Fibroblast of lung (primary cell): ENCODE results near the gene ASPN. TPM values are rescaled to one million over a fixed set of nuclear protein-coding genes. Genes with fewer than 3 reads are reported as not detected.

Source experiments
- DNase-seq, 2 donors: peaks; one replicate each; pipeline versions ENCODE4 v3.0.0 to v3.0.0-alpha.2; 2010; ENCODE audit warnings: low read depth in 2 of 2
- H2AFZ ChIP-seq: 2 replicates; pipeline ENCODE4 v1.5.1; 2012; ENCODE audit warnings: low read length, control low read depth, inconsistent platforms
- H3K27ac ChIP-seq: 2 replicates; pipeline ENCODE4 v1.5.1; 2011; ENCODE audit warnings: low read length, control low read depth; ENCODE audit not compliant: insufficient read depth
- H3K27me3 ChIP-seq: 2 replicates; pipeline ENCODE4 v1.5.1; 2011; ENCODE audit warnings: mild to moderate bottlenecking, low read length; ENCODE audit not compliant: control insufficient read depth, insufficient read depth
- H3K36me3 ChIP-seq: 2 replicates; pipeline ENCODE4 v1.5.1; 2011; ENCODE audit warnings: low read length; ENCODE audit not compliant: control insufficient read depth, insufficient read depth
- H3K4me1 ChIP-seq: 2 replicates; pipeline ENCODE4 v1.5.1; 2011; ENCODE audit warnings: low read length; ENCODE audit not compliant: control insufficient read depth, insufficient read depth; ENCODE audit errors: extremely low read depth
- H3K4me2 ChIP-seq: 2 replicates; pipeline ENCODE4 v1.5.1; 2011; ENCODE audit warnings: low read length, control low read depth; ENCODE audit not compliant: insufficient read depth; ENCODE audit errors: extremely low read depth
- H3K4me3 ChIP-seq, 4 experiments: fragments of 200-600 bp in 1 of 4; sonication (generic) in 1 of 4; replicated peaks in 1 of 4; 2 replicates each; pipeline ENCODE4 v1.5.1; 2011 to 2016; ENCODE audit warnings: low read length in 4 of 4, low read depth in 3 of 4, mild to moderate bottlenecking in 3 of 4, control low read depth in 2 of 4, inconsistent platforms in 1 of 4, mixed read lengths in 1 of 4; ENCODE audit not compliant: insufficient read depth in 1 of 4; ENCODE audit errors: control extremely low read depth in 1 of 4
- H3K79me2 ChIP-seq: 2 replicates; pipeline ENCODE4 v1.5.1; 2012; ENCODE audit warnings: mild to moderate bottlenecking, low read length, inconsistent platforms; ENCODE audit not compliant: control insufficient read depth, insufficient read depth
- H3K9ac ChIP-seq: 2 replicates; pipeline ENCODE4 v1.5.1; 2011; ENCODE audit warnings: mild to moderate bottlenecking, low read length, control low read depth; ENCODE audit not compliant: insufficient read depth
- H3K9me3 ChIP-seq: 2 replicates; pipeline ENCODE4 v1.5.1; 2012; ENCODE audit warnings: low read depth, low read length; ENCODE audit not compliant: control insufficient read depth, insufficient read depth
- H4K20me1 ChIP-seq: 2 replicates; pipeline ENCODE4 v1.5.1; 2011; ENCODE audit warnings: low read length; ENCODE audit not compliant: control insufficient read depth, insufficient read depth; ENCODE audit errors: extremely low read depth
- CTCF ChIP-seq, 2 donors: IDR thresholded peaks in 1 of 2; conservative IDR thresholded peaks in 1 of 2; 1 replicate in 1 of 2; 2 replicates in 1 of 2; pipeline ENCODE4 v1.5.1; 2011 to 2012; ENCODE audit warnings: low read length in 2 of 2, control low read depth in 1 of 2, inconsistent platforms in 1 of 2, low read depth in 1 of 2, mild to moderate bottlenecking in 1 of 2
- EZH2 ChIP-seq: IDR thresholded peaks from 2 replicates; pipeline ENCODE4 v1.5.1; 2012; ENCODE audit warnings: low read length, control low read depth, mild to moderate bottlenecking; ENCODE audit errors: missing control alignments
- polyA plus RNA-seq, 2 donors: library from polyadenylated mRNA; depleted of rRNA in 1 of 2; stranded (reverse) in 1 of 2; unstranded in 1 of 2; fragments of >200 nt; gene quantifications; 2 replicates each; pipeline ENCODE4 v1.2.1, GENCODE V29; 2011 to 2012; ENCODE audit warnings: missing spikeins in 1 of 2
- total RNA-seq: library from RNA; depleted of rRNA; stranded (reverse); fragments of >200 nt; gene quantifications from 2 replicates; pipeline ENCODE4 v1.2.1, GENCODE V29; 2014

Gene ASPN
- total and polyA plus RNA-seq, 2 donors (not counting 1 experiment from before 2014, with no cell fraction given): 5.5 to 10.4 TPM

GRCh38 chr9:92424340-92424739 lies 58.0 kb downstream of the ASPN start, which contains the start of gene OMD:
Gene OMD (minus strand): TSS chr9:92424471. CDS start chr9:92417558, 6,913 bp downstream.
- TF ChIP-seq CTCF (conservative IDR thresholded peaks at IDR 0.05 in 1 of 2, IDR thresholded peaks at IDR 0.05 in 1 of 2; ENCODE audit: low read depth in 1 of 2, low read length in 2 of 2) (no peak), EZH2 (no peak)
- Histone ChIP-seq H3K27me3 (no peaks in the 10 kb centered on the region), H3K27ac (no peak within 1 kb of the TSS)

GRCh38 chr9:92423612-92424011 lies 58.7 kb downstream of the ASPN start:
- Histone ChIP-seq H3K9ac (no peak overlapping the region), H3K79me2 (no peaks in the 10 kb centered on the region), H3K27ac (no peak overlapping the region), H3K36me3 (no peaks in the 10 kb centered on the region), H3K4me1 (no peaks in the 10 kb centered on the region), H3K9me3 (no peaks in the 10 kb centered on the region), H3K4me3 (no peak overlapping the region), H2AFZ (no peak overlapping the region), H4K20me1 (no peaks in the 10 kb centered on the region), H3K4me2 (no peak overlapping the region), H3K27me3 (no peaks in the 10 kb centered on the region)
- TF ChIP-seq EZH2: no peak
- TF ChIP-seq CTCF (conservative IDR thresholded peaks at IDR 0.05 in 1 of 2, IDR thresholded peaks at IDR 0.05 in 1 of 2; ENCODE audit: low read depth in 1 of 2, low read length in 2 of 2): no peak
- no peak for DNase-seq

More at GRCh38 chr9:92424340-92424739, 58.0 kb downstream of the ASPN start, which contains the start of gene OMD:
- Histone ChIP-seq H3K4me2 (peak within 1 kb of the TSS; percentile 26), H3K79me2 (no peaks in the 10 kb centered on the region), H3K36me3 (no peaks in the 10 kb centered on the region), H3K4me3 (no peak within 1 kb of the TSS), H4K20me1 (no peaks in the 10 kb centered on the region), H2AFZ (no peak within 1 kb of the TSS), H3K9ac (no peak within 1 kb of the TSS), H3K9me3 (no peaks in the 10 kb centered on the region), H3K4me1 (no peaks in the 10 kb centered on the region)
- peak in 1 of 2 donors; percentile 14 for DNase-seq

- Histone ChIP-seq H3K9me3 (no peaks in the 10 kb centered on the region), H3K79me2 (no peaks in the 10 kb centered on the region), H3K27ac (no peak overlapping the region), H4K20me1 (no peaks in the 10 kb centered on the region), H3K36me3 (no peaks in the 10 kb centered on the region), H3K9ac (no peak overlapping the region), H3K4me1 (no peaks in the 10 kb centered on the region), H3K4me3 (no peak overlapping the region), H2AFZ (no peak overlapping the region), H3K27me3 (no peaks in the 10 kb centered on the region), H3K4me2 (no peak overlapping the region)
- TF ChIP-seq CTCF (conservative IDR thresholded peaks at IDR 0.05 in 1 of 2, IDR thresholded peaks at IDR 0.05 in 1 of 2; ENCODE audit: low read depth in 1 of 2, low read length in 2 of 2) (no peak), EZH2 (no peak)
- DNase-seq: no peak
Measured at GRCh38 chr9:92422611-92423338, 59.5 kb downstream of the ASPN start.
